Femur (tissue), 1 donor: ENCODE data around the gene SLCO3A1.
A peak's percentile ranks its signal among the peaks of the same experiment; 100 is the strongest.
"Not testable (repeated sequence)": the region's sequence is repeated elsewhere in the genome, so short reads cannot be mapped to it uniquely, and the experiment has no call there.

Source experiments
- DNase-seq: peaks from one replicate; pipeline ENCODE4 v3.0.0-alpha.2; 2017

The SLCO3A1 gene

DNA sequence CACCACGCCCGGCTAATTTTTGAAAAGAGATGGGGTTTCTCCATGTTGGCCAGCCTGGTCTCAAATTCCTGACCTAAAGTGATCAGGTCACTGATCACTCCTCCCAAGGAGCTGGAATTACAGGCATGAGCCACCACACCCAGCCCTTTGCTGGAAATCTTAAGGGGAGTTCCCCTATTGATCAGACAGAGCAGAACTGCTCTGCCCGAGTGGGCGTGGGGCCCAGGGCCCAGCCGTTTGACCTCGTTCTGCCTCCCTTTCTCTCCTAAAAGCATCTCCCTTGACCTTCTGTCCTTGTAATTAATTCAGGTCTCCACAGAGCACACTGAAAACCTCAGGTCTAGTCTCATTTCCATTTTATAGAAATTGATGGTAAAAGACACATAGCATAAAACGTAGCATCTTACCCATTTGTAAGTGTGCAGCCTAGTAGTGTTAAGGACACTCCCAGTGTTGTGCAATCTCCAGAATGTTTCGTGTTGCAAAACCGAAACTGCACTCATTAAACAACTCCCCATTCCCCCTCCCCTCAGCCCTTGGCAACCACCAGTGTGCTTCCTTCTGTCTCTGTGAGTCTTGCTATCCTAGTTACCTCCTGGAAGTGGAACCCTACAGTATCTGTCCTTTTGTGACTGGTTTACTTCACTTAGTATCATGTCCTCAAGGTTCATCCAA is 89.3 kb downstream of the SLCO3A1 start:
- DNase-seq, result peak; percentile 80

DNA sequence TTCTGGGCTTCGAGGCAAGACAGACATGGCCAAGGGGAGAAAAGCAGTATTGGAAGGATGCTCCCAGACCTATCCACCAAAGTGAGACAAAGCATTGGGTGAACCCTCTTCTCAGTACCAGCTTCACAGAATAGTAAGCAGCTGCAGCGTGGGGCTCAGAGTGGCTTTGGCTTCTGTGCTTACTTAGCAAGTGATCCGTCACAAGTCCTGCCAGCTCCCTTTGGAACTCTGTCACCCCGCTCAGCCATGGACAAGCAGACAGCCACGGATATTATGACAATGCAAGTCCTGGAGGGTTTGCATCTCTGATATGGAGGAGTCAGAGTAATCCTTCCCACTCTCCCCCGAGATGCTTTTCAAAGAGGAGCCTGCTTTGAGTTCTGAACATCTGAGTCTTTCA is 90.8 kb downstream of the SLCO3A1 start:
- DNase-seq, result no peak

DNA sequence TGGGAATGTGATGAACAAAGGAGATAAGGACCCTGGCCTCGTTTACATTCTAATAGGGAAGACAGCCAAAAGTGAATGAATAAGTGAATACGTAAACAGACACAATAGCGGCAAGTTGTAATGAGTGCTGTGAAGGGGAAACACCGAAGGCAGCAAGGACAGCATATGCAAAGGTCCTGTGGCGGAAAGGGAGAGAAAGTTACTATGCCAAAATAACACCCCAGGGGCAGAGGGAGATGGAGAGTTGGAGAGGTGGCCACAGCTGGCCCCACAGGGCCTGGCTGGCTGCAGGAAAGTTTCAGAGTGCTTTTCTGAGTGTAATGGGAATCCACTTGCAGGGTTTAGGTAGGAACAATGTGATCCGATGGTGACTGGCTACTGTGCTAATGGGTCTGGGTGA is 91.9 kb downstream of the SLCO3A1 start:
- no peak for DNase-seq

DNA sequence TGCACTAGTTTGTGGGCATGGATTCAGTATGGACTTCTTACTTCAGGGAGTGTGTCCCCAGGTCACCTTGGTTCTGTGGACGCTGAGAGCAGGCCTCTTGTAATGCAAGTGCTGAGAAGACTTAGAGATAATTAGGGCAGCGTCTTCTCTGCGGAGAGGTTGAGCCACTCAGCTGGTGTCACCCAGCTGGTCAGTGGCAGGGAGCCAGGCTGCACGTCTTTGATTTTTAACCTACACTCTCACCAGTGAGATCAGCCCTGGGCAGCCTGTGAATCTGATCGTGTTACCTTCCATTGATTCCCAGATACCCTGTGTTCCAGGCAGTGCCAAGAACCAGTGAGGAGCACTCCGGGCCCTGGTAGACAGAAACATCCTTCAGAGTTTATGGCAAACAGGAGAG is 92.6 kb downstream of the SLCO3A1 start:
- no peak for DNase-seq

DNA sequence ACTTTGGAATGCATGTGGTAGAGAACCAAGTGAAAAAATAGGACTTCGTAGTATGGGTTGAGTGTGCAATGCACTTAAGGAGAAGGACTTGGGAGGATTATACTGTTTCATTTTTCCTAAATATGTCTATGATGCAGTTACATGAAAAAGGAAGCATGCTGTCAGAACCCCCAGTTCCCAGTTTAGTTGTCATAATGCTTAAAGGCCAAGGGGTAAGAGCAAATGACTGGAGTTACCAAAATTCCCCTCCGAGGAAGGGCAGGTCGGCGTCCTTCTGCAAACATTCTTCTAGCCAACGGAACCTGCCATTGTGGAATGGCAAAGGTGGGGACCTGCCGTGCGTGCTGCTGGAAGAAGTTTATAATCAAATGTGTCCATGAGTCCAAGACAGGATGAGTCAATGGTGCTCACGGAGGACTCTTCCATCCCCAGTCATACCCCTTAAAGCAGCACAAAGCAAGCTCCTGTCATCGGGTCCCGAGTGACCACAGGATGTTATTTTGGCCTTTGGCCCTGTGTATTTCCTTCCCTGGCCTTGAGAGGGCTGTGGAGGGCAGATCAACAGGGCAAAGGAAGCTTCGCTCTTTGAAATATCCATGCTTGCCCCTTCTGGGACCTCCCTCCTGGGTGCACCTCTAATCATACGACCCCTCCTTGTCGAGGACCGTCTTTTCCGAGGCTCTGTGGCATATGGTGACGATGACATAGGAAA is 93.2 kb downstream of the SLCO3A1 start:
- DNase-seq, result no peak

DNA sequence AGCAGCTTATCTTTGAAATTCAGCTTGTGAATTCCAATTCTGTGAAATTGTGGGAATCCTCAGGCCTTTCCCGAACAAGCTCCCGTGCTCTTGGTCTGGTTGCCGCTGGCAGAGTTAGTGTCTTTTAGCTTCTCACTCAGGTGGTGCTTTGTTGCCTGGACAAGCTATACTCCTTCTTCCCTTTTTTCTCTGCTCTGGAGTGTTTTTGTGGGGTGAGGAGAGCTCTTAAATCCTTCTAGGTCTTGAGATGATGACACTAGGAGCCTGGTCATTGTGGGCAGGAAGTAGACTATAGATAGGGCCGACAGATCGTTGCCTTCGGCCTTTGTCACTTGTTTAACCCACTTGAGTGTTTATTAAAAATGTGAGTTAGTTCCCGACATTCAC is 93.8 kb downstream of the SLCO3A1 start:
- no peak for DNase-seq

DNA sequence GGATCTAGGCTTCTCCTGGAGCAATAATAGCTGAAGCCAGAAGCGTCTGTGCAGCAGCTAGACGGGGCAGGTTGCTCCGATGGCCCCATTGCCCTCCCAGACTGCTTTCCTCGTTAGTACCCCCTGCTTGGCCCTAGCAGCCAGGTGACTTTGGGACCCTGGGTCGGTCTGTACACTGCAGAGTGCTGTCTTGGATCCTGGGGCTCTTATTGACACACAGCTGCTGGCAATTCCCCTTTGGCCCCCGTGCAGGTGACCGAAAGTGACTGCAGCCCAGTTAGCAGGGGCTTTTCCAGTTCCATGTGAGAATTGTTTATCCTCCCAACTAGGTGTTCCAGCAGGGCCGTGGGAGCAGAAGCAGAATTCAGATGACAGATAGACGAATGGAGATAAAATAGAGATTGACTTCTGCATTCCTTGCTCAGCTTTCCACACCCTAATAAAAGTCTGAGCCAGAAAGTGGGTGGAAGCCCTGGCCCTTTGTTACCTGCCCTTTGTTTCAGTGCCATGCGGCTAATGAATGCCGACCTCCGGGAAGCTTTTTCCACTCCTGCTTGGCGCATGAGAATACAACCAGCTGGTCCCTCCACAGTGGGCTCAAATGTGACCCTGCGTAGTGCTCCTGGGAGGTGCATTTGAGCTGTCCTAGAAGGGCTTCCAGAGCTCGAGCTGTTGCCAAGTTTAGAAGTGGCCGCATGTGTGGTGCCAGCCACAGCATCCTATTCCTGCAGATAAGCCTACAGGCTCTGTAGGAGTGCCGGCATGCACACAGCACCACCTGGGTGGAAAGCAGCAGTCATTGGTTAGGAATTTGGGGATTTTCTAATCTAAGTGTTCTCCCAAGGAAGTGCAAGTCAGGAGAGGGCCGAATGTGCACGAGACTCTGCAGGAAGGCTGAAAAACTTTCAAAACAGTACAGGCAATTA is 94.4 kb downstream of the SLCO3A1 start:
- no peak for DNase-seq

DNA sequence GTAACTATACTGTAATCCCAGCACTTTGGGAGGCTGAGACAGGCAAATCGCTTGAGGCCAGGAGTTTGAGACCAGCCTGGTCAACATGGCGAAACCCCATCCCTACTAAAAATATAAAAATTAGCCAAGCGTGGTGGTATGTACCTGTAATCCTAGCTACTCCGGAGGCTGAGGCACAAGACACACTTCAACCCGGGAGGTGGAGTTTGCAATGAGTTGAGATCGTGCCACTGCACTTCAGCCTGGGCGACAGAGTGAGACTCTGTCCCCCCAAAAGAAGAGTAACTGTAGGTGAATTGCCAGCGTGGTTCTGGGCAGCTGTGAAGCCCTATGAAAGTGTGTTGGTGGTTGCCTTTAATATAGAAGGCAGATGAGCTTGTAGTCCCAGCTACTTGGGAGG is 95.9 kb downstream of the SLCO3A1 start:
- DNase-seq, result no peak

DNA sequence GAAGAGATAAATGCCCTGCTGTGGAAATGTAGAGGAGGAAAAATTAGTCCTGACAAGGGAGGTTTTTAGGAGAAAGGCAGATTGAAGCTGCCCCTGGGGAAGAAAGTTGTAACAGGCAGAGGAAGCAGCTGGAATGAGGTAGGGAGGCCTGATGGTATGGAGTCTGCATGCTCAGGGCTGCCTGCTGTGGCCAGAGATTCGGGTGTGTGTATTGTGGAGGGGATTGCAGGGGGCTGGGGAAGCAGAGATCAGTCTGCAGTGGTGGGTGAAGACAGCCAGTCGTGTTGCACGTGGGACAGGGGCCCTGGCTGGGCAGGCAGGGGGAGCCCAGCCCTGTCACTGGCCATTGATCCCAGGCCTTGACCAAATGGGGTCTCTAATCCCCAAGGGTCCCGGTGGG is 96.5 kb downstream of the SLCO3A1 start:
- no peak for DNase-seq

DNA sequence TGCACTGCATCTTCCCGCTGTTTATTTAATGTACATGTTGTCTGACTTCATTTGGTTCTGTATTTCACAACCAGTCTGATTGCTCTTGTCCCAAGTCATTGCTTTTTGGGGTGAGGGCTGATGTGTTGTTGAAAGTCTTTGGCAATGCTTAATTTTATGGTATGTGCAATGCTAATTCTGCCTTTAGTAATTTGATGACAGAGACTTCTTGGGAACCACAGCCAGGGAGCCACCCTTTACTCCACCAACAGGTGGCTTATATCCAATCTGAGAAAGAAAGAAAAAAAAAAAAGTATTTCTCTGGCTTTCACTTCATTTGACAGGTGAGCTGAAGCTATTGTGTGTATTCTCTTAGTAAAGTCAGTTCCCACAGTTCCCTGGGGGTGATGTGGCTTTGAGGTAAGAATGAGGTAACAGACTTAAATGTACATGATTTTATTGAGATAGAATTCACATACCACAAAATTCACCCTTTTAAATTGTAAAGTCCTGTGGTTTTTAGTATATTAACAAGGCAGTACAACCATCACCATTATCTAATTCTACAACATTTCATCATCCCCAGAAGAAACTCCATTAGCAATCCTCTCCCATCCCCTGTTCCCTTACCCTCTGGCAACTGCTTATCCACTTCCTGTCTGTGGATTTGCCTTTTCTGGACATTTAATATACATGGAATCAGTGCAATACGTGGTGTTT is 97.3 kb downstream of the SLCO3A1 start:
- DNase-seq, result no peak

DNA sequence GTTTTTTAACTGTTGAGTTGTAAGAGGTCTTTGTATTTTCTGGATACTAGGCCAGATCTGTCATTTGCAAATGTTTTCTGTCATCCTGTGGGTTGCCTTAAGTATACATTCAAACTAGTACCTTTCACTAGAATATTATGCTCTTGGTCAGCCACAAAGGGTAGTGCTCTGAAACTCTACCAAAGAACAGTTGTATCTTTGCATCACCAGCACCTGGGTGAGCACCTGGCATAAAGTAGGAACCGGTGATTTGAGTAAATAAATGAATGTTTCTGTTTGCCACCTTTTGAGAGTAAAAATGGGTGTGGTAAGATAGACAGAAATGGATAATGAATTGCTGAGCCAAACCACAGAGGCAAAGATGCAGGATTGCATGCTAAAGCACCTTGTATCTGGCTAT is 98.7 kb downstream of the SLCO3A1 start:
- no peak for DNase-seq

DNA sequence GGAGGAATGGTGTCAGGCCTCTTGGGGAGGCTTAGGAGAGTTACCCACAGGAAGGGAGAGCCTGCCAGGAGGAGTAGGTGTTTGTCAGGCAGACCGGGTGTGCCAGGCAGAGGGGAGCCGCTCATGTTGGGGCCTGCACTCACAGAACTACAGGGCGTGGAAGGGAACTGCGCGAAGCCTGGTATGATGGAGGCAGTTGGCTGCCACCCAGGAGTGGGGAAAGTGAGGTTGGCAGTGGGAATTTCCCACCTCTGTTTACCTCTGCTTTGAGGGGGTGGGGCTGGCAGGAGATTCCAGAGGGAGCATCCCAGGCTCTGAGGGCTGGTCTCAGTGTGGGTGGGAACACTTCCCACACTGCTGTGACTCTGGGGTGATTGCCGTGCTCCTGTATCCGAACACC is 99.9 kb downstream of the SLCO3A1 start:
- DNase-seq, result no peak

DNA sequence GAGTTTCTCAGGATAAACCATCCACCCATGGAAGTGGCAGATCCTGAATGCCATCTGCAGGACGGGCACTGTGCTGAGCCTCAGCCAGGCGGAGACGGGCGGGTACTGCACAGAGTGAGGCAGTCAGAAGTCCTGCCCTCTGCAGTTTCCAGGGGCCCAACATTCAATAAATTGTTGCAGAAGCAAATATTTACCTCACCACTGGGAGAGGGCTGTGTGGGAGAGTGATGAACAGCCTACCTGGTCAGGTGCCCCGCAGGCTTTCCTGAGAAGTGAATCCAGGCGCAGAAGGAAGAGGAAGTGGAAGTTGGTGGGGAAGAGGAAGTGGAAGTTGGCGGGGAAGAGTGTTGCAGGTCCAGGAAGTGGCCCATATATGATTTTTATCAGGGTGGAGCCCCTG is 100.8 kb downstream of the SLCO3A1 start:
- DNase-seq, result no peak

DNA sequence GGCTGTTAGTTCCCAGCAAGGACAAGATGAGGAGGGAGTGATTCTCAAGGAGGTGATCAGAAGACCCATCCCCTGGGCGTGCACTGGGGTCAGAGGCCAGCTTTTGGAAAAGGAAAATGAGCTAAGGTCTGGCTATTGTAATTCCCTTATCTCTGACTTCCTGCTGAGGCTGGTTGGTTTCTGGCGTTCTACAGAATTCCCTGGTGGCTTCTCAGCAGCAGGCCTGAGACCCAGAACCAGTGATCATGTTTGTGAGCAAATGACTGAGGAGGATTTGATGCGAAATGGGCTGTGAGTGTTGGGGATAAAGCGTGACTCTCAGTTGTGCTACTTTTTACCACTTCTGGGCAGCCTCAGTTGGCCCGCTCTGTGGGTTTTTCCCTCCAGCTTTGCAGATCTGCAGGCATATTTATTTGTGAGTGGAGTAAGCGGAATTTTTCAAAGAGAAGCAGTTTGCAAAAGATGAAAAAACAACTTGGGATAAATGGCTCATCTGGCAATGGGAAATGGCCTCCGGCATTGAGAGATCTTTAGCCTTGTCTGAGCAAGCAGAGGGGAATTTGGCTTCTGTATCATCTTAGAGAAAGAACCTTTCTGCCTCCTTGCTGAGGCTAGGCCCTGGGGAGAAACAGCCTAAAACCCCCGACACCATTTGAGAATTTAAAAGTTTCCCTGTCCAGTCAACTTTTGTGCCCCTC is 102.7 kb downstream of the SLCO3A1 start:
- DNase-seq, result no peak

DNA sequence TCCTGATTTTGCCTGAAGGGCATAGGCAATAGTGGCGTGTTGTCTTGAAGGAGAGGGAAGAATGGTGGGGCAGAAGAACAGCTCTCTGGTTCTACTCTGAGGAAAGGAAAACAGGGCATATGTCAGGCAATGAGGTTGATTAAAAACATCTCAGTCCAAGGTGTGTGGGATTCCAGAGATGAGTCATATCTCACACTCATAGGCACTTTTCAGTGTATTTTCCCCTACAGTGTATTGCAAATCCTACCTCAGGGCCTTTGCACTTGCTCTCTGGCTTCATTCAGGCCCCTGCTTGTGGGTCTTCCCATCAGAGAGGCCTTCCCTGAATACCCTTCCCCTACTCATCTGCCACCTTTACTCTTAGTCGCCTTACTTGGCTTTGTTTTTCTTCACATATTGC is 107.8 kb downstream of the SLCO3A1 start:
- no peak for DNase-seq

DNA sequence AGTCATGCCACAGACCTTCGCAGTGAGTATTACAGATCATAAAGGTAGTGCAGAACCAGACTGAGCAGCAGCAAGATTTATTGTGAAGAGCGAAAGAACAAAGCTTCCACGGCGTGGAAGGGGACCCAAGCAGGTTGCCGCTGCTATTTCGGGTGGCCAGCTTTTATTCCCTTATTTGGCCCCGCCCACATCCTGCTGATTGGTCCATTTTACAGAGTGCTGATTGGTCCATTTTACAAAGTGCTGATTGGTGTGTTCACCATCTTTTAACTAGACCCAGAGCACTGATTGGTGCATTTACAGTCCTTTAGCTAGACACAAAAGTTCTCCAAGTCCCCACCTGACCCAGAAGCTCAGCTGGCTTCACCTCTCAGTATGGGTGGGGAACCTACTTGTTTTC is 110.2 kb downstream of the SLCO3A1 start:
- DNase-seq, result not testable (repeated sequence)

DNA sequence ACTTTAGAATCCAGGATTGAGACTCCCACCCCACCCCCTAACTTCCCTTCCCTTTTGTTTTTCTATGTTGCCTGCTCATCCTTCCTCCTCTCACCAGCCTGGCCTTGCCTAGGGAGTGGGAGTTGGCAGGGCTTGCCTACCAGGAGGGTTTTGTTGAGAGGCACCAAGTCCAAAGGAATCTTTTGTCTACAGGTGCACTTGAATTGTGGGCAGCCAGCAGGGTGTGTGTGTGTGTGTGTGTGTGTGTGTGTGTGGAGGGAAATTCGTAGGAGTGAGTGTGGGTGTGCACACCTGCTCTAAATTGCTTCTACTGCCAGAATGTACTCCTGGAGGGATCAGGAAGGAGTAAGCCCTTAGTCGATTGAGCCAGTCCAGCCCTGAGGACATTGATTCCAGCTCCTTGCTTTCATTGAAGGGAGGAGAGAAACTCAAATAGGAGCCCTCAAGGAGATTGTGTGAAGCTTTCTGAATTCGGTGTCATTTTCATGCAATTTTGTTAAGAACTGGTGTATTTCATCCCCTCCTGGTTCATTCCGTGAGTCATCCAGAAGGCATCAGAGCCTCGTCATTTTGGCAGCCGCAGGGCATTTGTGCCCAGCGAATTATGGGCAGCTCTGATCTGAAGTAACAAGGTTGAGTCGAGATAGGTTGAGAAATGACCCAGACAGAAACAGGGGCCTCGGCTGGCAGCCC is 112.1 kb downstream of the SLCO3A1 start:
- no peak for DNase-seq

DNA sequence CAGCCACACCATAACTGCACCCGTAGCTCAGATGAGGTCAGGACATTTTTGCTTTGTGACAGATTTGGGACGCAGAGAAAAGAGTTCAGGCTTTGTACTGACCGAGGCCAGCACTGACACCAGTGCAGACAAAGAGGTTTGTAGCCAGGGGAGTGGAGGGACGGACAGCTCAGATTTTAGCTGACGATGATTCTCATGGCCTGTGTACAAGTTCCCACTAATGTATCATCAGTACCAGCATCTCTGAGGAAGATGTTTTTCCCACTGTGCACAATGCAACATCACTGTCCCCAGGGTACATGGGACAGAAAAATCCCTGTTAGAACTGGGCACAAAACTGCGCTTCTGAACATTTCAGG is 112.7 kb downstream of the SLCO3A1 start:
- DNase-seq, result no peak

DNA sequence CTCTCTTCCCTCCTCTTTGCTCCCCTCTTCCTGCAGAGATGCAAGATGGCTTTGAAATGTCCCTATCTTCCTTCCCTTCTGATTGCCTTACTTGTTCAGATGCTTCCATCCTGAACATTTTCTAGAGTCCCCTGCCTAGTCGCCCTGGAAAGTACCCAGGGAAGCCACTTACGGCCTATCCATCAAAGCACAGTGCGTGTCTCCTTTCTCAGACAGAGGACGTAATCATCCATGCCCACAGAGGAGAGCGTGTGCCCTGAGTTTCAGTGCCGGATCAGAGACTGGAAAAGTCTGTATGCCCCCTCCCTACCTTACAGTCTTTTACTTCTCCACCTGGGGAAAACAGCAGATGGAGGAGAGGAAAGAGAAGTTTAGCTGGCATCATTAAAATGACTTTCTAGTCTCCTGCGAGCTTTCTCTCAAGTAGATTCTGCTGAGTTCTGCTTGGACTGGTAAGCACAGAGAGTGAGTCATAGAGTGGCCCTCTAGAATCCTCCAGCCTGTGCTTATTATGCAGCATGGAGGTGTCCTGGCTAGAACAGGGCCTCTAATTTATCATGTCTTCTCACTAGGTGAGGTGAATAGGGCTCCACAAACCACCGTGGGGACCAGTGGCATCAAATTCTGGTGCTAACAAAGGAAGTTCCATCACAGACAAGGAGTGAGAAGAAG is 114.6 kb downstream of the SLCO3A1 start:
- DNase-seq, result no peak

DNA sequence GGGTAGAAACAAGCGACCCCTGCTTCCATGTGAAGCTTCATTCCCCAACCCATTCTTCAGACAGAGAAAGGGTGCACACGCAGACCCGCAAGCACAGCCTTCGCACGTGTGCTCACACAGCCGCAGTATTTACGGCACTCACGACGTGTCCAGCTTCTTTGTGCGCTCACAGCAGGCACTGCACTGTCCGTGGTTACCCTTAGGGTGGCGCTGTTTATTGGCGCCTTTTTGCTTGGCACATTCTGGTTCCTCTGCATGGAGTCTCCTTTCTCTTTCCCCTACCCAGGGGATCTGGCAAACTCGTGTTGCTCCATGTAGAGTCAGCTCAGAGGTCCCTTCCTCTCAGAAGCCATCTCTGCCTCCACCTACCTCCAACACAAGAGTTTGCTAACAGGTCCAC is 115.1 kb downstream of the SLCO3A1 start:
- no peak for DNase-seq

DNA sequence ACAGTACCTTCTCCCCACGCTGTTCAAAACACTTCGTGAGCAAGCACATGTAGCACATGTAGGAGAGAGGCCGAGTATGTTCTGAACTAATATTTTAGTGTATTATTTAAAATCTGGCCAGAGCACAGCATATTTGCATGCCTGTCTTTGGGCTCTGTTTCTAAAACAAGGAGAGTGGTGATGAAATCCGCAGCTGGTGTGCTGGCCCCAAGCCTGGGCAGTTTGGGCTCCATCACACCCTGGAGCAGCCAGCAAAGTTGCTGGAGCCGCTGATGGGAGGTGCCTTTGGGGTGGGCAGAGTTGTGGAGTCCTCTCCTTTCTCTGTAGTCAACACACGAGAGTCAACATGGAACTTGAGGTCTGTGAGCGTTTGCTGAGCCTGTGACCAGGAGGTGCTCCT is 116.6 kb downstream of the SLCO3A1 start:
- DNase-seq, result peak; percentile 71
